ENCODE data around the gene YARS1.

- no peak for TF ChIP-seq CTCF (conservative IDR thresholded peaks at IDR 0.05; ENCODE audit: low read length)
- no peak for TF ChIP-seq EZH2phosphoT487 (IDR thresholded peaks at IDR 0.05; ENCODE audit: borderline replicate concordance)
Observed at GRCh38 chr1:32865639-32866405, 48.7 kb upstream of the YARS1 start.
